ENCODE results near the gene STARD10.

GRCh38 chr11:72740060-72740424 lies 53.8 kb downstream of the STARD10 start:
- no peak for TF ChIP-seq CTCF (IDR thresholded peaks at IDR 0.05)
- no peak for TF ChIP-seq POLR2A (IDR thresholded peaks at IDR 0.05)
